Liver (tissue), 9 donors: ENCODE measurements around the gene OGA. TPM values are rescaled to one million over a fixed set of nuclear protein-coding genes. Genes with fewer than 3 reads are reported as not detected.
"Not testable (repeated sequence)": the region's sequence is repeated elsewhere in the genome, so short reads cannot be mapped to it uniquely, and the experiment has no call there.

ENCODE experiments used
- DNase-seq: peaks from one replicate; pipeline ENCODE4 v3.0.0-alpha.2; 2017; ENCODE audit warnings: low spot score
- H3K27ac ChIP-seq, 2 donors: one replicate each; pipeline ENCODE4 v1.7.0; 2013; ENCODE audit warnings: inconsistent platforms in 2 of 2, low read length in 2 of 2, control low read depth in 1 of 2, low read depth in 1 of 2, mild to moderate bottlenecking in 1 of 2
- H3K27me3 ChIP-seq, 4 donors: one replicate each; pipeline versions ENCODE4 v1.6.1 to v1.7.0; 2013; ENCODE audit warnings: low read length in 3 of 4, inconsistent platforms in 1 of 4, mild to moderate bottlenecking in 1 of 4, moderate library complexity in 1 of 4; ENCODE audit not compliant: control insufficient read depth in 4 of 4, insufficient read depth in 4 of 4
- H3K36me3 ChIP-seq, 4 donors: one replicate each; pipeline versions ENCODE4 v1.6.1 to v1.7.0; 2013; ENCODE audit warnings: low read length in 3 of 4, mild to moderate bottlenecking in 3 of 4, low read depth in 1 of 4, moderate library complexity in 1 of 4; ENCODE audit not compliant: control insufficient read depth in 4 of 4, insufficient read depth in 3 of 4
- H3K4me1 ChIP-seq, 4 donors: one replicate each; pipeline versions ENCODE4 v1.6.1 to v1.7.0; 2013; ENCODE audit warnings: low read length in 3 of 4, mild to moderate bottlenecking in 3 of 4, moderate library complexity in 1 of 4; ENCODE audit not compliant: control insufficient read depth in 4 of 4, insufficient read depth in 4 of 4
- H3K4me3 ChIP-seq, 3 donors: one replicate each; pipeline versions ENCODE4 v1.6.1 to v1.7.0; 2013; ENCODE audit warnings: low read length in 3 of 3, control low read depth in 1 of 3, low read depth in 1 of 3, mild to moderate bottlenecking in 1 of 3
- H3K9ac ChIP-seq, 2 donors: one replicate each; pipeline ENCODE4 v1.7.0; 2013; ENCODE audit warnings: low read length in 2 of 2, mild to moderate bottlenecking in 2 of 2, moderate library complexity in 2 of 2, control low read depth in 1 of 2, low read depth in 1 of 2
- H3K9me3 ChIP-seq, 4 donors: one replicate each; pipeline versions ENCODE4 v1.6.1 to v1.7.0; 2013; ENCODE audit warnings: low read length in 3 of 4; ENCODE audit not compliant: control insufficient read depth in 4 of 4
- EGR1 ChIP-seq, 2 donors: IDR thresholded peaks; 2 replicates each; pipeline ENCODE4 v1.6.1; 2016 to 2018; ENCODE audit warnings: antibody characterized with exemption in 2 of 2, low read depth in 2 of 2
- FOXA1 ChIP-seq: IDR thresholded peaks from 2 replicates; pipeline ENCODE4 v1.6.1; 2016; ENCODE audit warnings: antibody characterized with exemption
- FOXA2 ChIP-seq: IDR thresholded peaks from 2 replicates; pipeline ENCODE4 v1.6.1; 2016; ENCODE audit warnings: antibody characterized with exemption
- HNF4A ChIP-seq, 2 donors: conservative IDR thresholded peaks; 2 replicates each; pipeline ENCODE4 v1.6.1; 2016; ENCODE audit warnings: antibody characterized with exemption in 2 of 2, mild to moderate bottlenecking in 2 of 2
- HNF4G ChIP-seq: IDR thresholded peaks from 2 replicates; pipeline ENCODE4 v1.6.1; 2016; ENCODE audit warnings: antibody characterized with exemption
- JUND ChIP-seq, 2 donors: IDR thresholded peaks; 2 replicates each; pipeline ENCODE4 v1.6.1; 2016; ENCODE audit warnings: antibody characterized with exemption in 2 of 2
- RAD21 ChIP-seq, 2 donors: IDR thresholded peaks; 2 replicates each; pipeline ENCODE4 v1.6.1; 2016; ENCODE audit warnings: antibody characterized with exemption in 2 of 2, mild to moderate bottlenecking in 2 of 2
- RXRA ChIP-seq, 2 donors: IDR thresholded peaks; 2 replicates each; pipeline ENCODE4 v1.6.1; 2017 to 2018; ENCODE audit warnings: antibody characterized with exemption in 2 of 2, mild to moderate bottlenecking in 1 of 2
- TAF1 ChIP-seq: conservative IDR thresholded peaks from 2 replicates; pipeline ENCODE4 v1.6.1; 2016; ENCODE audit warnings: antibody characterized with exemption, mild to moderate bottlenecking
- YY1 ChIP-seq: IDR thresholded peaks from 2 replicates; pipeline ENCODE4 v1.6.1; 2016; ENCODE audit warnings: antibody characterized with exemption, mild to moderate bottlenecking
- WGBS: extraction: QIAGEN DNeasy Blood & Tissue Kit; methylation state at CpG from one replicate; pipeline ENCODE4 v1.1.7; 2013; 5-methylcytosine and 5-hydroxymethylcytosine counted together
- polyA plus RNA-seq, 2 donors: library from polyadenylated mRNA; stranded (reverse) in 1 of 2; unstranded in 1 of 2; fragments of 200-250 nt in 1 of 2; fragments of >200 nt in 1 of 2; fragmentation: Nextera tagmentation in 1 of 2; extraction: Ambion mirVana in 1 of 2; gene quantifications; one replicate each; pipeline versions ENCODE4 v1.2.1 to v1.2.3, GENCODE V29; 2013 to 2015
- total RNA-seq, 2 donors: library from RNA; depleted of rRNA; stranded (reverse); fragments of >200 nt; gene quantifications; one replicate each; pipeline ENCODE4 v1.2.3, GENCODE V29; 2014
- TF ChIP-seq, protein P1 (sequence below): IDR thresholded peaks from 2 replicates; pipeline ENCODE4 v1.6.1; 2016; ENCODE audit warnings: antibody characterized with exemption, mild to moderate bottlenecking
- TF ChIP-seq, protein P2 (sequence below): IDR thresholded peaks from 2 replicates; pipeline ENCODE4 v1.6.1; 2016; ENCODE audit warnings: antibody characterized with exemption
- TF ChIP-seq, protein P3 (sequence below): IDR thresholded peaks from 2 replicates; pipeline ENCODE4 v1.6.1; 2016; ENCODE audit warnings: antibody characterized with exemption
- donor health status: healthy.
- donor health status: healthy.
- donor health status: healthy.
- donor health status: healthy.
- donor health status: healthy.

The OGA gene
- total and polyA plus RNA-seq, 4 donors: 18.0 to 64.3 (median 41.4) TPM

DNA sequence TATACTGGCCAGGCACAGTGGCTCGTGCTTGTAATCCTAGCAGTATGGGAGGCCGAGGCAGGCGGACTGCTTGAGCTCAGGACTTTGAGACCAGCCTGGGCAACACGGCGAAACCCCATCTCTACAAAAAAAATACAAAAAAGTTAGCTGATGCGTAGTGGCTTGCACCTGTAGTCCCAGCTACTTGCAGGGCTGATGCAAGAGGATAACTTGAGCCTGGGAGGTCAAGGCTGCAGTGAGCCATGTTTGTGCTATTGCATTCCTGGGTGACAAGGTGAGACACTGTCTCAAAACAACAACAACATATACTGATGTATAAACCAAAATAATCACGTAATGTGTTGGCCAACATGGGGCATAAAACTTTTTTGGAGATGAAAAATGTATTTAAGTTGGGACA, 28.6 kb downstream of the OGA start:
- H3K9ac ChIP-seq: no peak overlapping the region
- H3K4me3 ChIP-seq: no peak overlapping the region
- no peaks in the 10 kb centered on the region for H3K9me3 ChIP-seq
- no peak for TF ChIP-seq FOXA1
- no peak for TF ChIP-seq RXRA (IDR thresholded peaks at IDR 0.05)
- TF ChIP-seq FOXA2: no peak
- TF ChIP-seq EGR1 (IDR thresholded peaks at IDR 0.05; ENCODE audit: low read depth in 2 of 2): no peak
- TF ChIP-seq, protein P1, sequence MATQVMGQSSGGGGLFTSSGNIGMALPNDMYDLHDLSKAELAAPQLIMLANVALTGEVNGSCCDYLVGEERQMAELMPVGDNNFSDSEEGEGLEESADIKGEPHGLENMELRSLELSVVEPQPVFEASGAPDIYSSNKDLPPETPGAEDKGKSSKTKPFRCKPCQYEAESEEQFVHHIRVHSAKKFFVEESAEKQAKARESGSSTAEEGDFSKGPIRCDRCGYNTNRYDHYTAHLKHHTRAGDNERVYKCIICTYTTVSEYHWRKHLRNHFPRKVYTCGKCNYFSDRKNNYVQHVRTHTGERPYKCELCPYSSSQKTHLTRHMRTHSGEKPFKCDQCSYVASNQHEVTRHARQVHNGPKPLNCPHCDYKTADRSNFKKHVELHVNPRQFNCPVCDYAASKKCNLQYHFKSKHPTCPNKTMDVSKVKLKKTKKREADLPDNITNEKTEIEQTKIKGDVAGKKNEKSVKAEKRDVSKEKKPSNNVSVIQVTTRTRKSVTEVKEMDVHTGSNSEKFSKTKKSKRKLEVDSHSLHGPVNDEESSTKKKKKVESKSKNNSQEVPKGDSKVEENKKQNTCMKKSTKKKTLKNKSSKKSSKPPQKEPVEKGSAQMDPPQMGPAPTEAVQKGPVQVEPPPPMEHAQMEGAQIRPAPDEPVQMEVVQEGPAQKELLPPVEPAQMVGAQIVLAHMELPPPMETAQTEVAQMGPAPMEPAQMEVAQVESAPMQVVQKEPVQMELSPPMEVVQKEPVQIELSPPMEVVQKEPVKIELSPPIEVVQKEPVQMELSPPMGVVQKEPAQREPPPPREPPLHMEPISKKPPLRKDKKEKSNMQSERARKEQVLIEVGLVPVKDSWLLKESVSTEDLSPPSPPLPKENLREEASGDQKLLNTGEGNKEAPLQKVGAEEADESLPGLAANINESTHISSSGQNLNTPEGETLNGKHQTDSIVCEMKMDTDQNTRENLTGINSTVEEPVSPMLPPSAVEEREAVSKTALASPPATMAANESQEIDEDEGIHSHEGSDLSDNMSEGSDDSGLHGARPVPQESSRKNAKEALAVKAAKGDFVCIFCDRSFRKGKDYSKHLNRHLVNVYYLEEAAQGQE: no peak
- TF ChIP-seq, protein P2, sequence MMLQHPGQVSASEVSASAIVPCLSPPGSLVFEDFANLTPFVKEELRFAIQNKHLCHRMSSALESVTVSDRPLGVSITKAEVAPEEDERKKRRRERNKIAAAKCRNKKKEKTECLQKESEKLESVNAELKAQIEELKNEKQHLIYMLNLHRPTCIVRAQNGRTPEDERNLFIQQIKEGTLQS: no peak
- 96% methylated on average over 7 of the region's 7 CpGs for WGBS
- H3K36me3 ChIP-seq: peaks cover 9 to 78% (median 62%) of the 10 kb centered on the region in 4 donors
- no peaks in the 10 kb centered on the region for H3K4me1 ChIP-seq
- H3K27me3 ChIP-seq: no peaks in the 10 kb centered on the region
- DNase-seq: no peak
- H3K27ac ChIP-seq: no peak overlapping the region

DNA sequence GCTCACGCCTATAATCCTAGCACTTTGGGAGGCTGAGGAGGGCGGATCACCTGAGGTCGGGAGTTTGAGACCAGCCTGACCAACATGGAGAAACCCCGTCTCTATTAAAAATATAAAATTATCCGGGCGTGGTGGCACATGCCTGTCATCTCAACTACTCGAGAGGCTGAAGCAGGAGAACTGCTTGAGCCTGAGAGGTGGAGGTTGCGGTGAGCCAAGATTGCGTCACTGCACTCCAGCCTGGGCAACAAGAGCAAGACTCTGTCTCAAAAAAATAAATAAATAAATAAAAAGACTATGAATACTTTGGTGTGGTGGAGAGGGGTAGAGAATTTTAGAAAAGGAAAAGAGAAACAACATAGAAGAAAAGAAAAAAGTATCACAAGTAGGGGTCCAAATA, 29.0 kb downstream of the OGA start:
- not testable (repeated sequence) for H3K9me3 ChIP-seq, H3K4me1 ChIP-seq, H3K27ac ChIP-seq, DNase-seq, H3K27me3 ChIP-seq, H3K4me3 ChIP-seq, H3K9ac ChIP-seq
- WGBS: 96% methylated on average over 9 of the region's 9 CpGs
- peaks cover 8 to 75% (median 60%) of the 10 kb centered on the region in 4 donors for H3K36me3 ChIP-seq

DNA sequence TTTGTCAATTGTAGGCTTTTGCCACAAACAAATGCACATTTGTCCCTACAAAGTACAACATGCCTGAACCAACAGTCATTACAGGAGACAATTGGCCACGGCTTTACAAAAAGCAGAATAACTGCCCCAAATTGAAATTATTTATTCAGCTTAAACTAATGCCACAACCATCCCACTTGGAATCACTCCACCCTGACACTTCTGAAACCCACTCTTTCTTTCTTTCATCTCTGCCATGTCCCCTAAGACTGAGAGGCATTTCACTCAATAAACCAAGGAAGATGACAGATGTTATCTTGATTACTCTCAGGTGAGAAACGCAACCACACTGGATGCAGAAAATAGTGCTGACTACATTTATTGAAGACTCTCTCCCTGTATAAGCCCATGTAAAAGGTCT, 32.4 kb downstream of the OGA start:
- H3K9ac ChIP-seq: no peak overlapping the region
- TF ChIP-seq FOXA2 (no peak), EGR1 (IDR thresholded peaks at IDR 0.05; ENCODE audit: low read depth in 2 of 2) (no peak), JUND (IDR thresholded peaks at IDR 0.05) (no peak), HNF4G (no peak), RXRA (IDR thresholded peaks at IDR 0.05) (no peak), RAD21 (IDR thresholded peaks at IDR 0.05) (no peak), HNF4A (conservative IDR thresholded peaks at IDR 0.05) (no peak), TAF1 (no peak), YY1 (no peak), FOXA1 (no peak)
- TF ChIP-seq, protein P3, sequence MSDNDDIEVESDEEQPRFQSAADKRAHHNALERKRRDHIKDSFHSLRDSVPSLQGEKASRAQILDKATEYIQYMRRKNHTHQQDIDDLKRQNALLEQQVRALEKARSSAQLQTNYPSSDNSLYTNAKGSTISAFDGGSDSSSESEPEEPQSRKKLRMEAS: no peak
- TF ChIP-seq, protein P2: no peak
- TF ChIP-seq, protein P1: no peak
- H3K27me3 ChIP-seq: no peaks in the 10 kb centered on the region
- peaks cover 2 to 24% (median 11%) of the 10 kb centered on the region in 4 donors for H3K4me1 ChIP-seq
- H3K27ac ChIP-seq: no peak overlapping the region
- no peak overlapping the region for H3K4me3 ChIP-seq
- no peak for DNase-seq
- WGBS: 92% methylated on average over 2 of the region's 2 CpGs
- H3K9me3 ChIP-seq: no peaks in the 10 kb centered on the region
- peaks cover 1 to 46% (median 39%) of the 10 kb centered on the region in 4 donors for H3K36me3 ChIP-seq
